22Rv1 (cell line): ENCODE measurements around the gene QSOX2.

Experiments
- H3K27ac ChIP-seq: fragments of 450-650 bp; 2 replicates; pipeline ENCODE4 v1.5.1; 2017
- ZFX ChIP-seq: fragments of 450-650 bp; IDR thresholded peaks from 2 replicates; pipeline ENCODE4 v1.6.1; 2017; ENCODE audit warnings: antibody characterized with exemption, borderline replicate concordance
- TF ChIP-seq, protein P1 (sequence below): fragments of 450-650 bp; IDR thresholded peaks from 2 replicates; pipeline ENCODE4 v1.5.1; 2017; ENCODE audit warnings: mild to moderate bottlenecking

The QSOX2 gene

DNA sequence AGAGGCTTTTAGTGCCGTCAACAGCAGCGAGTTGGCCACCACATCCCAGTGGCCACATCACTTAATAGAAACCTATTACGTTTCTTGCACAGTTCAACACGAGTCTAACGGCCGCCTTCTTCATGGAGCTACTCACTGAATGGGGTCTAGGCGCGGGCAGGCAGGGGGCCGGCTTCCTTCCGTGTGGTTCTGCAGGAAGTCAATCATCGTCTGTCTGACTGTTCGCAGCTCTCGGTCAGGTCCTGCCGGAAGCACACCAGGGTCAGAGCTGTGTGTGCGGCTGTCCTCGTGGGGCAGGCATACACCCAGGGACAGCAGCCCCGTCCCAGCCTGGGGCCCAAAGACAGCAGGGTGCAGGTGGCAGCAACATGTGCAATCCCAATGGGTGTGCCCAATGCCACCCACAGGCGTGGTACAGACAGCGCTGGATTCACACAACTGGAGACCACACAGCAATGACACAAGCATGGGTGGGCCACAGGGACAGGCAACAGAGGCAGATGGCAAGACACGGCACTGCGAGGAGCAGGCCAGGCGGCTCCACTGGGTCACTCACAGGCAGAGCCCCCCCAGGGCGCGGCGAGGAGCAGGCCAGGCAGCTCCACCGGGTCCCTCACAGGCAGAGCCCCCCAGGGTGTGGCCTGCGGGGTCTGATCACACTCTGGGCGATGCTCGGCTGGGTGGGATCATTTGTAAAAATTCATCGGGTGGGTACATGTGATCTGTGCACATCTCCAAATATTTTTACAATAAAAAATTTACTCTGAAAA, 21.6 kb downstream of the QSOX2 start:
- H3K27ac ChIP-seq, result no peak overlapping the region
- TF ChIP-seq ZFX, result no peak
- TF ChIP-seq, protein P1, sequence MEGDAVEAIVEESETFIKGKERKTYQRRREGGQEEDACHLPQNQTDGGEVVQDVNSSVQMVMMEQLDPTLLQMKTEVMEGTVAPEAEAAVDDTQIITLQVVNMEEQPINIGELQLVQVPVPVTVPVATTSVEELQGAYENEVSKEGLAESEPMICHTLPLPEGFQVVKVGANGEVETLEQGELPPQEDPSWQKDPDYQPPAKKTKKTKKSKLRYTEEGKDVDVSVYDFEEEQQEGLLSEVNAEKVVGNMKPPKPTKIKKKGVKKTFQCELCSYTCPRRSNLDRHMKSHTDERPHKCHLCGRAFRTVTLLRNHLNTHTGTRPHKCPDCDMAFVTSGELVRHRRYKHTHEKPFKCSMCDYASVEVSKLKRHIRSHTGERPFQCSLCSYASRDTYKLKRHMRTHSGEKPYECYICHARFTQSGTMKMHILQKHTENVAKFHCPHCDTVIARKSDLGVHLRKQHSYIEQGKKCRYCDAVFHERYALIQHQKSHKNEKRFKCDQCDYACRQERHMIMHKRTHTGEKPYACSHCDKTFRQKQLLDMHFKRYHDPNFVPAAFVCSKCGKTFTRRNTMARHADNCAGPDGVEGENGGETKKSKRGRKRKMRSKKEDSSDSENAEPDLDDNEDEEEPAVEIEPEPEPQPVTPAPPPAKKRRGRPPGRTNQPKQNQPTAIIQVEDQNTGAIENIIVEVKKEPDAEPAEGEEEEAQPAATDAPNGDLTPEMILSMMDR, result no peak

DNA sequence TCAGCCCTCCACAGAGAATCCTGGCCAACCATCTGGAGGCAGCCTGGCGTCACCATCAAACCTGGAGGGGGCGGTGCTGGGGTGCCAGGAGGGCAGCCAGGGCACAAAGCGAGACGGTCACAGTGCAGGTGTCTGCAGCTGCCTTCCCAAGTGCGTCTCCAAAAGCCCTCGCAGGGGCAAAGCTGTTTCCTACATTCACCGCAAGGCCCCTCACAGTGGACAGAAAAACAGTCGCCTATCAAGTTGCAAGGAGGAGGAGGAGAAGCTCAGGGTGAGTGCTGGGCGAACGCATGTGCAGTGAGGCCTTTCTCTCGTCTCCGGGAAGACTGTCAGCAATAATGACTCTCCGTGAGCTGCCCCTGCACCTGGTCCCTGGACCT, 22.7 kb downstream of the QSOX2 start:
- TF ChIP-seq ZFX, result no peak
- TF ChIP-seq, protein P1, result no peak
- no peak overlapping the region for H3K27ac ChIP-seq

DNA sequence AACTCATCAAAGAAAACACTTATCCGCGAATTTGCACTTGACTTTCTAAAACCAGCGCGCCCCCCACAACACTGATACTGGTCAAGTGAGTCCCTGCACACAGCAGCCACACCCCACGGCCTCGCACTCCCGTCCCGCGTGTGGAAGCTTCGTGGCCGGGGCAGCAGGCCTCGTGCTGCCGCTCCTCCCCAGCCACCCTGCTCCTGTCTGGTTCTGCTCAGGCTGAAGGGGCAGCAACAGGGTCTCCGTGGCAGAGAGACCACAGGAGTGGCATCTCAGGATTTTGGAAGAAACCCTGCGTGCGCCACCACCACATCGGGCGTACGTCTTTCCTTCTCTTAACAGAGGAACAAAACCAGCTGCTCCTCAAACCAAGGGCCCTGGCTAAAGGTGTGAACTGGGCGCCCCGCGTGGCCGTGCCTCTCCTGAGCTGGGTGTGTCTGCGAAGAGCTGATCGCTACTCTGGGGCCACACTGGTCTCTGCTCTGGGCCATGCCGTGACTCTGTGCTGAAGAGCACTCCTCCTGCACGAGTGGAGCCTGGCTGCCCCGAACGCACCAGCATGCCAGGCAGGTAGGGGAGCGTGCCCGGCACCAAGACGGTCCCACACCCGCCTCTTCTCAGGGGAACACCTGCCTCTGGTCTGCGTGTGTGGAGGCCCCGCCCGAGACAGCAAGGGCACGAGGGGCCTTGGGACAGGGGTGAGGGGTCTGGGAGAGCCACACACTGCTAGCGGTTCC, 23.3 kb downstream of the QSOX2 start:
- TF ChIP-seq, protein P1, result no peak
- TF ChIP-seq ZFX, result no peak
- no peak overlapping the region for H3K27ac ChIP-seq

DNA sequence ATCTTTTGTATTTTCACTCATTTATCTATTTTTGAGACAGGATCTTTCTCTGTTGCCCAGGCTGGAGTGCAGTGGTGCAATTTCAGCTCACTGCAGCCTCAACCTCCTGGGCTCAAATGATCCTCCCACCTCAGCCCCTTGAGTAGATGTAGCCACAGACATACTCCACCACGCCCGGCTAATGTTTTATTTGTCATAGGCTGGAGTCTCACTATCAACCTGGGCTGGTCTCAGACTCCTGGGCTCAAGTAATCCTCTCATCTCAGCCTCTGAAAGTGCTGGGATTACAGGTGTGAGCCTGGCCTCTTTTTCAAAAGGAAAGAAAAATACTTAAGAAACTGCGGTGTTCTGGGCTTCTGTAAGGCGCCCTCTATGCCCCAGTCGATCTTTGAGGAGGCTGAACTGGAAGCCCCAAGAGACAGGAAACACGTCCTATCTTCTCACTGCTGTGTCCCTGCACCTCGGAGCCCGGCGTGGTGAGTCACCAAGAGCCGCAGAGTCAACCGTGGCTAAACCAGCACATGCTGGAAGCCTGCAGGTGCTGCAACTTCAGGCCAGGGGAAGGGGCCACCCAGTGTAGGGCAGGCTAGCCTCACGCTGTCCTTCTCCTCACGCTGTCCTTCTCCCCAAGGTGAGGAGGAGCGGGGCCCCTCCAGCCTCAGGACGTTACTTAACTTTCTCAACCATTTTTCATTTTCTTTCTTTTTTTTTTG, 25.4 kb downstream of the QSOX2 start:
- TF ChIP-seq, protein P1, result no peak
- TF ChIP-seq ZFX, result no peak
- no peak overlapping the region for H3K27ac ChIP-seq

DNA sequence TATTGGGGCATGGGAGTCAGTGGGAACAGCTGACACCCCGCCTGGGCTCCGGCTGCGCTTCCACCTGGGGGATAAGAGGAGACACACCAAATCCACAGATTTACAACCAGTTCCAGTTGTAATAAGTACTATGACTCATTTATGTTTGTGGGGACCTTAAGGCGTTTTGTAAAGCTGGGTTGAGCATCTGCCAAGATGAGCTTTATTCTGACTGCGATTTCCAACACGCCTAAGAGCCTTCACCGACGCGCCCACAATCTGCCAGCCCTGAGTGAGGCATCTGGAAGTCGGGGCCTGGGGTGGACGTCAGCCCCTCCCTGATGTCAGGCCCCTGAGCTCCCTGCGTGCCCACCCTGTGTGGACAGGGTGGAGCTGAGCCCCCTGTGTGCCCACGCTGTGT, 26.3 kb downstream of the QSOX2 start:
- no peak overlapping the region for H3K27ac ChIP-seq

DNA sequence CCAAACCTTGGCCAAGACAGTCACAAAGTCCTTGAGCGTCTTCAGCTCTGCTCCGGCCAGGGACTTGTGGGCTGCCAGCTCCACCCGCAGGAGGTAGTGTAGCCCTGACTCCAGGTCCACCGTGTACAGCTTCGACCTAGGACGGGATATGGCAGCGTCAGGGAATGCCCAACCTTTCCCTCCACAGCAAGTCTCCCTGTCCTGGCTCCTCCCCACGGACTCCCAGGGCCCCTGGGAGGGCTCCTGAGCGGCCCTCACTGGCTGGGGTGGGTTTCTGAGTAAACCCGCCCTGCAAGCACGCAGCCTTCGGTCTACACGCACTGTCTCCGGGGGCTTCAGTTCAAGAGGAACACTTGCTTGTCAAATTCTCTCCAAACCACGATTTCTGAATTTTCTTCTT, 26.9 kb downstream of the QSOX2 start:
- no peak overlapping the region for H3K27ac ChIP-seq
- no peak for TF ChIP-seq ZFX
- TF ChIP-seq, protein P1, result no peak

More for the DNA sequence above, 26.3 kb downstream of the QSOX2 start:
- no peak for TF ChIP-seq ZFX
- TF ChIP-seq, protein P1, result no peak
